ENCODE results near the gene ZSCAN5B.

Gene ZSCAN5B

DNA sequence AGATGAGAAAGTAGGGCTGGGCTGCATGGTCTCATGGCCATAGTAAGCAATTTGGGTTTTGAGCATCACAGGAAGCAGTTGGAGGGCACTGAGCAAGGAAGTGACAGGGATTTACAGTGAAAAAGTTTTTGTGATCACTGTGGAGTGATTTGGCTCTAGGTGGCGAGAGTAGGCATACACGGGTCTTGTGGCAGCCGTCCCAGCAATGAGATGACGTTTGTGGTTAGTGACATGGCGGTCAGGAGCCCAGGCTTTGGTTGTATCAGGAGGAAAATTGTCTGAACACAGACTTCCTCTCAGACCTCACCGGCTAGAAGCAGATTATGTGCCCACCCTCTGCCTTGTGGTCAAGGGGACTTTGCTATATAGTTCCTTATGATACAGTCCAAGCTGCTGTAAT, 53.2 kb downstream of the ZSCAN5B start:
- DNase-seq: no peak

DNA sequence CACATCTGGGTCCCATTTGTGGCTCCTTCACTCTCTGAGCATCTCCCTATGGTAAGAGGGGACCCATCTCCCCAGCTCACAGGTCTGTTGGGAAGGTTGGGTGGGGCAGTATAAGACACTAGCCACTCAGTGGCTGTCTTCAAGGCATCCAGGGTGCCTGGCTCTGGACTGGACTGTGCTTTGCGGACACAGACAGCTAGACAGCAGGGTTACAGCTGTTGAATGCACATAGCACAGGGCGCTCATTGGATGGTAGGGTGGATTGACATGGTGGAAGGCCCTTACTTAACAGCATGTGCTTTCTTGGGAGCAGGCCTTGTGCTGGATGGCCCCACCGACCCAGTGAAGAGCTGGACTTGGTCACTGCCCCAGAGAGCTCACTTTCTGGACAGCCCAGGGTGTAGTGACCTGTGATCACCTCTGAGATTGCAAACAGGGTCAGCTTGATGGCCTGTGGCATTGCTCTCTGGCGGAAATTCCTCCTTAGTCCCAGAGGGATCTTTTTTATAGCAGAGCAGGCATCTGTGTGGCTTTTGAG, 54.6 kb downstream of the ZSCAN5B start:
- no peak for DNase-seq

DNA sequence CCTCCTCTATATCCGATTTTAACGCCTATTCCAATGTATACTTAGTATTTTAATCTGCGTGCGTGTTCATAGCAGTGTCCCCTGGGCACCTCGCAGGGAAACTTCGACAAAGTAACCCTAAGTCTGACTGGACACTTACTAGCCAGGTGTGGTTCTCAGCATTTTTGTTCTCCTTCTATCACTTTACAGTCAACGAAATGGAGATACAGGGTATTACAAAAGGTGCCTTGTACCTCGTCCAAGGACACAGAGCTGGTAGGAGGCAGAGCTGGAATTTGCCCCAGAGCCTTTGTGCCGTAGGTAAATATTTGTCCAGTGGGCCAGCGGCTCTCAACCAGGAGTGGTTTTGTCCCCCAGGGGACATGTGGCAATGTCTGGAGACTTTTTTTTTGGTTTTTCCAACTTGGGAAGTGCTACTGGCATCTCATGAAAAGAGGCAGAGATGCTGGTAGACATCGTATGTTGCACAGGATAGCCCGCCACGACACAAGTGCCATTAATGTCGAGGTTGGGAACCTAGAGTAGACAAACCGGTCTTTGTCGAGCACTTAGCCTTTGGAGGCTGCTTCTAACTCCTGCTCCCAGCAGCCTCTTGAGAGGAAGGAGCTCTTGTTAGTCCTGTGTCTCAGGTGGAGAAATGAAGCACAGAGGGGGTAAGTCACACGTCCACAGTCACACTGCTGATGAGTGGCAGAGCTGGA, 55.3 kb downstream of the ZSCAN5B start:
- no peak for DNase-seq

DNA sequence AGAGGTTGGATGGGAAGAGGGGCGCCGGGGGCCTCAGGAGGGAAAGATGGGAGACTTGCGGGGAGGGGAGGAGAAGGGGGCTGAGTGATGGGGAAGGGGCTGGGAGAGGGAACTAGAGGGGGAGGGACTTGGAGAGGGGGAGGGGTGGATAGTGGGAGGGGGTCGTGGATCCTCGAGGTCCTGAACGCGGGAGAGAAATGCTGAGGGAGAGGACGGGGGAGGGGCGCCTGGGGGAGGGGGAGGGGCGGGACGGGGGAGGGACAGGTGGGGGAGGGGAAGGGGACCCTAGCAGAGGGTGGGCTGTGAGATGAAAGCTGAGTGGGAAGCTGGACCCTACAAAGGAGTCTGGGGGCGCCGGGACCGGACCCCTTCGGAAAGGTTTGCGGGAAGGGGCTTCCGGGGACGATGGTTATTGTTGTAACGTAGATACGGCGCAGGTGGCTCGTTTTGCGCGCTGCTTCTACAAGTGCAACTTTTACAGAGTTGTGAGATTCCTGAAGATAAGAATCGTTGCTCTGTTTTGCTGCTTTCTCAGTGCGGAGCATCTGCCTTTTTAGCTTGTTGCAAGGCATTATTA, 56.1 kb downstream of the ZSCAN5B start:
- no peak for DNase-seq

DNA sequence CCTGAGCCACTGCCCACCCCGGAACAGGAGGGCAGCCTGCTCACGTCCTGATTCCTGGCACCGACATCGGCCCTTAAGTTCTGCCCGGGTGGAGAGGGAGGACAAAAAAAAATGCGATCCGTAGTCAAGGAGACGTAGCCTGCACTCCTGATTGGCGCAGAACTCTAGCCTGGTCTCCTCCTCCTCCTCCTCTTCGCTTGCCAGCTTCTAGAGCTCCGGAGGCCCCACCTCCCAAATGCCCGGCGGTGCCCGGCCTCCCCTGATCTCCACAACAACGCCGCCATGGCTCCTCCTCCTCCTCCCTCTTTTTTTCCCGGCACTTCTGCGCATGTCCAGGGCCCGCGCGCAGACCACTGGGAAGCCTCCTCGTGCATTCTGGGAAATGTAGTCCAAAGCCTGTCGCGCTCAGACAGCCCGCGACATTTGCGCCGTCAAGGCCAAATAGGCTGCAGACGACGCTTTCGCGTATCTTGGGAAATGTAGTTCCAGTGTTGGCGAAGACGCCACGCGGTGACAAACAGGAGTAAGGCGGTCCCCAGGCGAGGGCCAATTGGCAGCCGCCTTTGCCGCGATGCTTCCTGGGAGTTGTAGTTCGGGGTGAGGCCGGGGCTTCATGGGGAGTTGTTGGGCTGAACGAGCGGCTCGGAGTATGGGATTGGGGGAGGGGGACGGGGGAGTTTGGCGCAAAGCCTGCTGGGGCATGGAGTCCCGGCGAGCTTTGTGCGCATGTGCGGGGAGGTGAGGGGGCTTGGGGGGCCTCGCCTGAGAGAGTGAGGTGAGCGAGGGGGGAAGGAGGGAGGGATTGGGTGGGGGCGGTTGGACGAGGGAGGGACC, 56.8 kb downstream of the ZSCAN5B start, which contains the start of gene ZNF444:
Gene ZNF444 (plus strand): TSS at position 705 of the 834 bp plus-strand sequence. CDS start 5,625 bp downstream, outside the sequence.
- peak; percentile 100 for DNase-seq

DNA sequence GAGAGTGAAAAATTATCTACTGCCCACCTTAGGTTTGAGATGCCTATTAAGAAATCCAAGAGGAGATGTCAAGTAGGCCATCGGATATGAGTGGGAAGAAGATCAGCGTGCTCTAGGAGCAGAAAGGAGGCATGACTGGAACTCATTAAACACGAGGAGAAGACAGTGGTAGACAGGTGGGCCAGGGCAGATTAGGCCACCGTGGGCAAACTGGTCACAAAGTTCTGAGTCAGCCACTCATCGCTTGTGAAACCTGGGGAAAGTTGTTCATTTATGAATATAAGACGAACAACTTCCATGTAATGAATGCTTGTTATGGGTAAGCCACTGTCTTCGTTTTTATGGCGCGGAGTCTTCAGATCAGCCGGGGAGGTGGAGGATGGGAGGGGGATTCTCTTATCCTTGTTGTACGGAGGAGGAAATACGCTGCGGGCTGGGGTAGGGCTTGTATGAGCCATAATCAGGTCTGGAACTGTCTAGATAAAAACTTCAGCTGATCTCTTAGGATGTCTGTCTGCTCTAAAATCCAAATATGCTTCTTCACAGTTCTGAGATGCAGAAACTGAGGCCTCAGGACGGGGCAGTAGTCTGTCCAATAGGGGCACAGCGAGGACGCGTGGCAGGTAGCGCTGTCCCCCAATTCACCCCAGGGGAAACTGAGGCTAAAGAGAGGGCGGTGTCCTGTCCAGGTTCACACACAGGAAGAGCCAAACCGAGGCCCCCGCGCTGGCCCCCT, 57.6 kb downstream of the ZSCAN5B start:
- DNase-seq: no peak

Measured in fibroblast of skin of scalp (primary cell).